ENCODE measurements around the gene ATXN1.

The ATXN1 gene

GRCh38 chr6:16670617-16671051 is 90.6 kb downstream of the ATXN1 start:
- no peak for DNase-seq

GRCh38 chr6:16670183-16670582 is 91.1 kb downstream of the ATXN1 start:
- DNase-seq: peak; percentile 10

DNA sequence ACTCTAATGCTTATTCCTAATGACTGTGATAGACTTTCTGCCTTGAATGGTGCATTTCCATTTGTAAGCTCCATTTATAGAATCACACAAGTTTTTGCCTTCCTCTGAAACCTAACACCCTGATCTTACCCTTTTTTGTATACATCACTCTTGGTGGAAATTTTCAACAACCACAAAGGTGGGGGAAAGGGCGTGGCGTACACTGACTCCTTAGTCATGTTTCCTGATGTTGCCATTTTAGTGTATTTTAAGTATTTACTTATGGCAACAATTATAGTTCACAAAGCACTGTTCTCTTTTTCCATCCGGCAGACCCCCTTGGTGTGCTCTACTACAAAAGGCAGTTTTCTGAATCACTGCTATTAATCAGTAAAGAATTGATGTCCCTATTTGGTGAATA is 92.0 kb downstream of the ATXN1 start:
- DNase-seq: peak; percentile 77

- DNase-seq: no peak
These were observed 93.8 kb downstream of the ATXN1 start for GRCh38 chr6:16667509-16667908.

DNA sequence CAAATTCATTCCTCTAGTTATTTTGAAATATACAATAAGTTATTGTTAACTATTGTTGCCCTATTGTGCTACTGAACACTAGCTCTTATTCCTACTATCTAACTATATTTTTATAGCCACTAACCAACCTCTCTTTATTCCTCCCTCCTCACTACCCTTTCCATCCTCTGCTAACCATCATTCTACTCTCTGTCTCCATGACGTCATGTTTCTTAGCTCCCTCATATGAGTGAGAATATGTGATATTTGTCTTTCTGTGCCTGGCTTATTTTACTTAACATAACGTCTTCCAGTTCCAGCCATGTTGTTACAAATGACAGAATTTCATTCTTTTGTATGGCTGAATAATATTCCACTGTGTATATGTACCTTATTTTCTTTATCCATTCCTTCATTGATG is 95.3 kb downstream of the ATXN1 start:
- DNase-seq: no peak

DNA sequence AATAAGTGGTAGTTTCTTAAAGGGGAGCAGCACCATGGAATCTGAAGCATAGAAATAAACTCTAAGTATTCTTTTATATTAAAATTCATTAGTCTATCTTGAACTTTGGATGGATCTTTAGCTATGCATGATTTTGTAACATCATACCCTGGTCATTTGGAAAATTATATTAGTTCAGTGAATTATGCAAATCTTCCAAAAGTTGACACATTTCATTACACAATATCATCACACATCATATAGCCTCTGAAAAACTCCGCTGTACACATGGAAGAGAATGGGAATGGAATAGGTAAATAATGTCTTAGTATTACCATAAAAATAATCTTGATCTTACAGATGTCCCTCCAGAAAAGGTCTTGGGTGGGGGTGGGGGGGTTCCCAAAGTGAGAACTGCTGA is 96.1 kb downstream of the ATXN1 start:
- no peak for DNase-seq

- no peak for DNase-seq
These were observed 97.4 kb downstream of the ATXN1 start for GRCh38 chr6:16663901-16664300.

DNA sequence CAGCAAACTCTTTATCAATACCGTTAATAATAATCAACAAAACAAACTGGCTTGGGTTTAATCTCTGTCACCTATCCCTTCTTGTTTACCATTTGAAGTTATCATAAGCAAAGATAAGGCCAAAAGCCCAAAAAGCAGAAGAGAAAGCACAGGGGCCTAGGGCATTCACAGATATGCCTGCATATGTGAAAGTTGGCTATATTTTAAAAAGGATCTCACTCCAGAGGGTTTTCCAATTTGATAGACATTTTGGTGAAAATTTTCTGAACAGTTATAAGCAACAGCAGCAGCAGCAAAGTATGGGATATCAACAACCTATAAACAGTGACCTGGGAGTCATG is 101.1 kb downstream of the ATXN1 start:
- no peak for DNase-seq

- no peak for DNase-seq
These were observed 101.6 kb downstream of the ATXN1 start for GRCh38 chr6:16659466-16660156.

DNA sequence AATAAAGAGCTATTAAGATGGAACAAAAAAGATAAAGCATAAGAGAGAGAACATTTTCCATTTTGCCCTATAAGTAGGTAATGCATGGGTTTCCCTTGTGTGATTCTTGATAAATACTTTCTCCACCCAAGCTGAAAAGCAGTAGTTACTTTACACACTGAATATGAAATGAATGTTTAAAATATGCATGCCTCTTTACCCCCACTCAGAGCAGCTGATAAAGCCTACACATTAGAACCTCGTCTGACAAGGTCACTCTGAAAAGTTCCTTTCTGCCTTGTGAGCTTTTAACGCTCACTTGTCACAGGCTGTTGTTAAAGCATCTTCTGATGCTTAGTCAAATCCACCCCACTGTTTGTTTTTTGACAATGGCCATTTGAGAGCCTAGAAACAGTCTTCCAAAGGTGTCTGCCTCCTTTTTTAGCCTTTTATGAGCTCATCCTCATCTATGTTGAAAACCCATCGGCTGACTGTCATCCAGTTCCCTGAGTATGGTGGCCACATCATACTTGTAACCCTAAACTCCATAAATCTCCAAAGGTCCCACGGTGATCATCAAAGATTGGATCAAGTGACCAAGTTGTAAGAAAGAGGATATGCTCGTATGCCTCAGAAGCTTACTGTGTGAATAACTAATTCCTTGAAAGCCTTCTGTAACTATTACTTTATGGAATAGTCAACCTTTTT is 102.8 kb downstream of the ATXN1 start:
- no peak for DNase-seq

DNA sequence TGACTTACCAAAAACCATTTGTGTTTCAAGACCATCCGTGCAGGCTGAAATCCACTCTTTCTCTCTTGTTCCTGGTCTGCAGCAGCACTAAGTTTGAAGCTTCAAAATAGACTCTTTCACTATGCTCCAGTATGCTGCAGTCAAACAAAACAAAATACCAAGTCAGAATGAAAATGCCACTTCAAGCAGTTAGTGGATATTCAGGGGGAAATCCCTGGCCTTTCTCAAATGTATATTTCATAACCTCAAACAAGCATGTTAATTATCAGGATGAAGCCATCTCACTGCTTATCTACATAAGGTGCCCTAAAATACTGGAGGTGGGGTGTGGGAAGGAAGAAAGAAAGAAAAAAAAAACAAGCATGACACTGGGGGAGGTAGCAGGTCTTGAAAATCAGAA is 103.5 kb downstream of the ATXN1 start:
- DNase-seq: no peak

DNA sequence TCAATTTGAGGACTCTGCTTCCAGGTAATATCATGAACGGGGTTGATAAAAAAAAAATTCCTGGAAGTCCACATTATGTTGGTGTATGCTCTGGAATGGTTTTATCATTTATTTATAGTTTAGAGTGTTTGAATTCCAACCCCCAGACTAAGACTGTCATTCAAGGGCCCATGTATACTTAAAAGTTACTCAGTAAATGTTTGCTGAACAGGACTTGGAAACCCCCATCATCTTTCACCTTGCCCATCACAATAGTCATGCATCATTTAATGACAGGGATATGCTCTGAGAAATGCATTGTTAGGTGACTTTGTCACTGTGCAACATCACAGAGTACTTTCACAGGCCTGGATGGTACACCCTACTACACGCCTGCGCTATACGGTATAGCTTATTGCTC is 104.8 kb downstream of the ATXN1 start:
- DNase-seq: no peak

GRCh38 chr6:16654701-16655100 is 106.6 kb downstream of the ATXN1 start:
- DNase-seq: no peak

GRCh38 chr6:16653226-16653625 is 108.0 kb downstream of the ATXN1 start:
- DNase-seq: no peak

- DNase-seq: no peak
These were observed 109.4 kb downstream of the ATXN1 start for GRCh38 chr6:16651871-16652270.

DNA sequence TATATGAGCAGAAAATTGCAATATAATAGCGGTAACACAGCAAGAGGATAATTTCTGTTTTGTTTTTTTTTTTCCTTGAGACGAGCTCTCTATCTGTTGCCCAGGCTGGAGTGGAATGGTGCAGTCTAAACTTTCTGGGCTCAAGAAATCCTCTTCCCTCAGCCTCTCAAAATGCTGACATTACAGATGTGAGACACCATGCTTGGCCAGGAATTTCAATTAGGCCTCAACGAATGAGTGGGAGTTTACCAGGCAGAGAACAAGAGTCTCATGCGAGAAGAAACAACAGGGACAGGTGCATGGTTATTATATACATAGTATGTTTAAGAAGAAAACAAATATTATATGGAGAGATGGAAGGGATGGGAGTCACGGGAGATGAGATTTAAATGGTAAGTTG is 111.4 kb downstream of the ATXN1 start:
- DNase-seq: no peak

DNA sequence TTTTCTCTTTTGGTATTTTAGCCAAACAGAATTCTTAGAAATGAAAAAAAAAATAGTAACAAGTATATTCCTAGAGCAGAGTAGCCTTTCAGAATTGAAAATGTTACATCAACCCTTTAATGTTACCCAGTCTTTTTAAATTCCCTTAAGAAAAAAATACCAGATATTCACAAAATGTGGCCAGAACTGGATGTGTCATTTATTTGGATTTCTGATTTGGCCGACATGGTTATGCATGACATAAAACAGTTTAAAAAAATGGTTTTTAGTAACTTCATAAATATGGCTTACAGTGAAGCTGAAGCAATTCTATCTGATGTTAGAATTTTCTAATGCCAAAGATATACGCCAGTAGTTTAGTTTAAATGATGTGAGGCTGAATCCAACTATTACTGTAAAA is 112.0 kb downstream of the ATXN1 start:
- DNase-seq: no peak

GRCh38 chr6:16648003-16648402 is 113.3 kb downstream of the ATXN1 start:
- no peak for DNase-seq

- no peak for DNase-seq
These were observed 113.8 kb downstream of the ATXN1 start for GRCh38 chr6:16647422-16647821.

DNA sequence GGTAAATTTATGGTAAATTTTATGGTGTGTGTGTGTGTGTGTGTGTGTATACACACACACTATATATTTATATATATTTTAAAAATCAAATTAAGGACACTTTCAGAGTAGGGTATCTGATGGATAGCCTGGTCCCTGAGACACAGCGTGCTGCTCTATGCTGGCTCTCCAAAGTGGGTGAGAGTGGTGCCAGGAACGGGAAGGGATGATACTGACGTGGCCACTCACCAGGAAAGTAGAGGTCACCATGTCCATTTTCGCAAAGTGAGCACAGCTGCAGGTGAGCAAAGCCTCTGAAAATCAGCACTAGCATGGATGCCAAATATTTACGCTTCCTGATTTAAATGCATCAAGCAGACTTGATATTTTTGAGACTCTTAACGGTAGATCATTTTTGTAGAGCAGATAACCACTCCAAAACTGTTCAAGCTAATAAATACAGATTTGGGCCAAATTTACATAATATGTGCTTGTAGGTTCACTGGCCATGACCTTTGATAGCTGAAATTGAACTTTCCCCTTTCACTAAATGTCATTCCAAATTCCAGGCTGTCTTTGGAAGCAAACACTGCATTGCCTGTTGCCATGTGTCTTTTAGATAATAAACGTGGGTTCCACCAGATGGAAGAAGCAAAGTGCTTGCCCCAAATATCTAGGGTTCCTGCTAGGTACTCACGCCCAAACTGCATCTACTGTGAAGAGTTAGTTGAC is 116.6 kb downstream of the ATXN1 start:
- no peak for DNase-seq

GRCh38 chr6:16639684-16640480 is 121.4 kb downstream of the ATXN1 start:
- no peak for DNase-seq

- no peak for DNase-seq
These were observed 123.6 kb downstream of the ATXN1 start for GRCh38 chr6:16637635-16638034.

GRCh38 chr6:16635810-16636602 is 125.3 kb downstream of the ATXN1 start:
- peak; percentile 12 for DNase-seq
